Spinal cord (tissue), 10 donors: ENCODE data around the gene FBXL14. TPM values are rescaled to one million over a fixed set of nuclear protein-coding genes. Genes with fewer than 3 reads are reported as not detected.

ENCODE experiments used
- DNase-seq, 6 donors: peaks; one replicate each; pipeline versions ENCODE4 v3.0.0 to v3.0.0-alpha.2; 2013 to 2015; ENCODE audit warnings: low spot score in 6 of 6, low read depth in 4 of 6
- H3K27ac ChIP-seq: one replicate; pipeline ENCODE4 v1.5.1; 2013; ENCODE audit warnings: low read depth, low read length, control low read depth
- H3K27me3 ChIP-seq: one replicate; pipeline ENCODE4 v1.6.1; 2013; ENCODE audit warnings: low read length; ENCODE audit not compliant: control insufficient read depth, insufficient read depth
- H3K36me3 ChIP-seq: one replicate; pipeline ENCODE4 v1.6.1; 2013; ENCODE audit warnings: low read length; ENCODE audit not compliant: control insufficient read depth, insufficient read depth
- H3K4me1 ChIP-seq: one replicate; pipeline ENCODE4 v1.6.1; 2013; ENCODE audit warnings: low read length; ENCODE audit not compliant: control insufficient read depth, insufficient read depth
- H3K4me3 ChIP-seq: one replicate; pipeline ENCODE4 v1.5.1; 2013; ENCODE audit warnings: low read depth, low read length, control low read depth
- H3K9me3 ChIP-seq: one replicate; pipeline ENCODE4 v1.6.1; 2013; ENCODE audit warnings: low read length; ENCODE audit not compliant: control insufficient read depth, insufficient read depth
- WGBS: methylation state at CpG from one replicate; pipeline ENCODE4 v1.1.5; 2013; ENCODE audit warnings: missing lambda C conversion rate; ENCODE audit not compliant: insufficient coverage; 5-methylcytosine and 5-hydroxymethylcytosine counted together
- long read RNA-seq, 4 donors: transcript quantifications; one replicate each; lab custom pipeline, GENCODE V29; 2026
- polyA plus RNA-seq, 2 donors: library from polyadenylated mRNA; unstranded; fragments of 120-200 nt; gene quantifications; one replicate each; pipeline ENCODE4 v1.2.1, GENCODE V29; 2013; ENCODE audit not compliant: insufficient read length in 2 of 2
- total RNA-seq, 2 donors: library from RNA; depleted of rRNA in 1 of 2; stranded (reverse); fragments of 120-200 nt in 1 of 2; fragments of >200 nt in 1 of 2; gene quantifications; one replicate each; pipeline versions ENCODE4 v1.2.3 to v1.2.4, GENCODE V29; 2013 to 2014
- donor health status: healthy.

FBXL14 gene
- 10 to 100 TPM; 11.0 to 15.0 TPM for total RNA-seq
- polyA plus RNA-seq, result 10 to 100 TPM; 16.6 to 17.1 TPM
- long read RNA-seq, donor 1, partial matches to known transcripts, result 0 of 1 reads
- long read RNA-seq, donor 1, other reads (novel, unspliced or antisense), result 0 of 1 reads
- long read RNA-seq, donor 2, result 0 reads
- long read RNA-seq, donor 3, result 0 reads
- long read RNA-seq, donor 4, result 0 reads

DNA sequence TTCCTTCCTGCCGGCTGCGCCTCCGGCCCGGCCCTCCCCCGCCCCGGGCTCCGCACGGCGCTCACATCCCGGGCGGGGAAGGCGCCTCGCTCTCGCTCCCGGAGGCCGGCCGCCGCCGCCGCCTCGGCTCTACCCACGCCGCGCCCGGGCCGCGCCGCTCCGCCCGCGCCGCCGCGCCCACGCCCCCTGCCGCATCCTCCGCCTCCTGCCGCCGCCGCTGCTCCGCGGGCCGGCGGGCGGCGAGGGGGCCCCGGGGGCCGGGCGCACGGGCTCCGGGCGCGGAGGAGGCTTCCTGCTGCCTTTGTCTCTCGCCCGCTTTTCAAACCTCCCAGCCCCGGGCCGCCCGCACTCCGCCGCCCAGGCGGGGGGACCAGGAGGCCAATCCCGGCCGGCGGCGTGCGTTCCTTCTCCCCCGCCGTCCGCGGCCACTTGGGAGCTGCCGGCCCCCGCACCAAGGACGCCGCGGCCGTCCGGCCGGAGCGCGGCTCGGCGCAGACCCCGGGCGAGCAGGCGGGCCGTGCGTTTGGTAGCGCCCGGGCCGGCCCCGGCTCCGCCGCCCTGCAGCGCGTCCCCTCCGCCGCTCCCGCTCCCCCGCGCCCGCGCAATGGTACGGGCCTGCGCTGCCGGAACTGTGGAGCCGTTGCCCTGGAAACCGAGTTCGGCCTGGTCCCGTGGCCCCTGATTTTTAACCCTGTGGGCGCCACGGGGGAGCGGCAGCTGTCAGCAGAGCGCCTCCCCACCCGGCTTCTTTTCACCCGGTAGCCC lies at the start of gene FBXL14:
TSS of gene FBXL14 (minus strand) at position 321 of the 765 bp plus-strand sequence. CDS start 515 bp downstream, outside the sequence.
- Histone ChIP-seq H3K4me3 (peak within 1 kb of the TSS; percentile 86), H3K36me3 (peaks cover 13% of the 10 kb centered on the region), H3K9me3 (no peaks in the 10 kb centered on the region), H3K4me1 (peaks cover 30% of the 10 kb centered on the region), H3K27me3 (no peaks in the 10 kb centered on the region), H3K27ac (peak within 1 kb of the TSS; percentile 96)
- under 1% methylated on average over 115 of the region's 115 CpGs for WGBS
- DNase-seq, result peak; percentile 72 to 98 (median 88)

GRCh38 chr12:1643905-1644533 lies 49.6 kb upstream of the FBXL14 start:
- 14% methylated on average over 2 of the region's 7 CpGs for WGBS
- peak overlapping the region; percentile 47 for H3K27ac ChIP-seq
- peaks cover 28% of the 10 kb centered on the region for H3K36me3 ChIP-seq
- peak in 2 of 6 donors; percentile 75 to 85 for DNase-seq
- H3K27me3 ChIP-seq, result peaks cover 21% of the 10 kb centered on the region
- H3K4me1 ChIP-seq, result peaks cover 43% of the 10 kb centered on the region
- H3K4me3 ChIP-seq, result no peak overlapping the region
- no peaks in the 10 kb centered on the region for H3K9me3 ChIP-seq

DNA sequence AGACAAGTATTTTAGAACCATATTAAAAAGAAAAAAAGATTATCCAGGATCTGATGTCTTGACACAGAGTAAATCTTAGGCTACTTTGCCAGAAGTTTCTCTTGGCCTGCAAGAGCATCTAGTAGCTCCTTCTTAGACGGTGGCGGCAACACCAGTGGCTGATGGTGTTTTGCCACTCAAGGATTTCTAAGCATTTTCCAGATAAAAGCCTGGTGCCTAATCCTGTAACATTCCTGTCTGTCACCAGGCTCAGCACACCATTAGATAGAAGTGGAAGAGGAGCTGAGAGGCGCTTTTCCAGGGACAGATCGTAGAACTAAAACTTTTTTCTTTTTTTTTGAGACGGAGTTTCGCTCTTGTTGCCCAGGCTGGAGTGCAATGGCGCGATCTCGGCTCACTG lies 48.7 kb upstream of the FBXL14 start:
- Histone ChIP-seq H3K36me3 (peaks cover 28% of the 10 kb centered on the region), H3K27me3 (peaks cover 16% of the 10 kb centered on the region), H3K27ac (no peak overlapping the region), H3K4me1 (peaks cover 43% of the 10 kb centered on the region), H3K4me3 (no peak overlapping the region), H3K9me3 (no peaks in the 10 kb centered on the region)
- WGBS, result 87% methylated on average over 7 of the region's 9 CpGs
- no peak for DNase-seq

- H3K36me3 ChIP-seq, result peaks cover 26% of the 10 kb centered on the region
- H3K9me3 ChIP-seq, result no peaks in the 10 kb centered on the region
- no peak for DNase-seq
- peaks cover 15% of the 10 kb centered on the region for H3K27me3 ChIP-seq
- H3K4me1 ChIP-seq, result peaks cover 43% of the 10 kb centered on the region
- H3K4me3 ChIP-seq, result no peak overlapping the region
- WGBS, result 56% methylated on average over 6 of the region's 7 CpGs
- H3K27ac ChIP-seq, result no peak overlapping the region
Observed at GRCh38 chr12:1642513-1642912, 48.1 kb upstream of the FBXL14 start.

DNA sequence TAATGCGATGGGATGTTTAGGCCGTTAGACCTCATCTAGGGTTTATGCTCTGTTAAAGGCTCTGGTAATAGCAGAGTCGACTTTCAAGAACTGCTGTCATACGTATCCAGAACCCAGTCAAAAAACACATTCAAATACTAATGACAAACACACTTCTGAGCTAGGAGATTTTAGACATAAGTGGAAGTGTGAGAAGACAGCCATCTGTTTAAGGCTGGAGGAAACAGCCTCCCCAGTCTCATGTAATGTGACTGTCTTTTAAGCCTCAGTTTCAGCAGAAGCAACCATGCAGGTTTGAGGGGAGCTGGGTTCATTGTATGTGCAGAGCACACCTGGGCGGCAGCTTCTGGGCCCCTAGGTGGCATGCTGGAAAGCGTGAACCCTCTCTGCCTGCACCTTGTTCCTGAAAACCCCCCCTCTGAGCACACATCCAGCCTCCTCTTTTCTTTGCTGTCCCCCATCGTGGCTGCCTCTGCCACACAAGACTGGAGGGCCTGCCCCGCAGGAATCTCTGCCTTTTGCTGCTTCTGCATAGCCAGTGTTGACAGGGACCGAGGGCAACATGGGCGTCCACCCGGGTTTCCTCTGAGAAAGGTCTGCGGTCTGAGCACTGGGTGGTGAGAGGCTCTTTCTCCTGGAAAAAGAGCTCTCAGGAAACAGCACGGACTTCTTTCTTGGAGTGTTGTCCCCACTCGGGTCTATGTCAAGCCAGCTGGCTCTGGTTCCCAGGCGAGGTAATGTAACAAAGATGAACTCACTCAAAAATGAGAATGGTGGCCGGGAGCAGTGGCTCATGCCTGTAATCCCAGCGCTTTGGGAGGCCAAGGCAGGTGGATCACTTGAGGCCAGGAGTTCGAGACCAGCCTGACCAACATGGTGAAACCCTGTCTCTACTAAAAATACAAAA lies 46.2 kb upstream of the FBXL14 start:
- peak in 1 of 6 donors; percentile 68 for DNase-seq
- Histone ChIP-seq H3K4me1 (peaks cover 37% of the 10 kb centered on the region), H3K27ac (no peak overlapping the region), H3K4me3 (no peak overlapping the region), H3K27me3 (peaks cover 7% of the 10 kb centered on the region), H3K9me3 (no peaks in the 10 kb centered on the region), H3K36me3 (peaks cover 13% of the 10 kb centered on the region)
- WGBS, result 75% methylated on average over 12 of the region's 18 CpGs

DNA sequence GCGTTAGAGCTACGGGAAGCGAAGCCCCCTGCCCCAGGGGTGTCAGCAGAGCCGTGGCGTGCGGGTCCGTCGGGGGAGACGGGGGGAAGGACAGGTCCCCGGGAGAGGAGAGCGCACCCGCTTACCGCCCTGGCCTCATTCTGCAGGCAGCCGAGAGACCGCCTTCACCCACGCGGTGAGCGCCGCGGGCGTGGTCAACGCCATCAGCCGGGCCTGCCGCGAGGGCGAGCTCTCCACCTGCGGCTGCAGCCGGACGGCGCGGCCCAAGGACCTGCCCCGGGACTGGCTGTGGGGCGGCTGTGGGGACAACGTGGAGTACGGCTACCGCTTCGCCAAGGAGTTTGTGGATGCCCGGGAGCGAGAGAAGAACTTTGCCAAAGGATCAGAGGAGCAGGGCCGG lies 45.2 kb upstream of the FBXL14 start:
- no peak overlapping the region for H3K27ac ChIP-seq
- no peak overlapping the region for H3K4me3 ChIP-seq
- no peaks in the 10 kb centered on the region for H3K9me3 ChIP-seq
- 85% methylated on average over 40 of the region's 40 CpGs for WGBS
- H3K4me1 ChIP-seq, result peaks cover 32% of the 10 kb centered on the region
- no peak for DNase-seq
- peaks cover 12% of the 10 kb centered on the region for H3K36me3 ChIP-seq
- peaks cover 7% of the 10 kb centered on the region for H3K27me3 ChIP-seq

- no CpG with 5 or more reads among the region's 5 CpGs for WGBS
- peaks cover 12% of the 10 kb centered on the region for H3K36me3 ChIP-seq
- no peak for DNase-seq
- peaks cover 10% of the 10 kb centered on the region for H3K27me3 ChIP-seq
- peaks cover 19% of the 10 kb centered on the region for H3K4me1 ChIP-seq
- H3K9me3 ChIP-seq, result no peaks in the 10 kb centered on the region
- no peak overlapping the region for H3K4me3 ChIP-seq
- H3K27ac ChIP-seq, result no peak overlapping the region
Observed at GRCh38 chr12:1638203-1638602, 43.8 kb upstream of the FBXL14 start.

DNA sequence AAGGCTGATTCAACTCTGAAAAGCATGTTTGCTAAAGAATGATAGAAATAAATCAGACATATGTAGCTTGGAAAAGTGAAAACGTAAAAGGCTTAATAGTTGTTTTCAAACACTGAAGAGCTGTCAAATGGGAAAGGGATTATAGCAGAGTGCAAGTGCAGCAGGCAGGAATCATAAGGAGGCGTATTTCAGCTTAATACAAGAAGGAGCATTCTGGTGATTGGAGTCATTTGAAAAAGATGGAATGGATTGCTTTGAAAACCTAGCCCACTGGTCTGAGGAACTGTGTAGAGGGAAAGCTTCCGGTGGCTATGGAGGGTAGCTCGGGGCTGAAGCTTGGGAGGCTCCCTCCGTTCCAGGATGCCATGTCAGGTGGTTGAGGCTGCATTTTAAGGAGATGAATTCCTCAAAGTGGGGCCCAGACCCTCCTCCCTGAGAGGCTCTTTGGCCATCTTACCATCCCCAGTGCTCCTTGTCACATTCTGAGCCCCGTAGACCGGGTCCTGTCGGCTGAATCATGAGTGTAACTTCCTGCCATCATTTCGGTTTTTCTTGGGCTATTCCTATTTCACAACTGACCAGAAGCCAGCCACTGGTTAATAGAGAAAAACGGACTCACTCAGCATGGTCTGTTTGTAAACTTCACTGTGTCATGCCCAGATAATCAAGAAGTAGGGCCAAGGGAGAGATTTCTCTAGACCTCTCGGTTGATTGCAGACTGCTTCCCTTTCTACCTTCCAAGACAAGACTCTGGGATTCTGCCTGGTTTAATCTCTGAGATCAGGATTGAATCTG lies 41.1 kb upstream of the FBXL14 start:
- Histone ChIP-seq H3K4me1 (peaks cover 22% of the 10 kb centered on the region), H3K4me3 (no peak overlapping the region), H3K27ac (no peak overlapping the region), H3K27me3 (peaks cover 18% of the 10 kb centered on the region), H3K9me3 (no peaks in the 10 kb centered on the region), H3K36me3 (peaks cover 16% of the 10 kb centered on the region)
- peak in 1 of 6 donors; percentile 65 for DNase-seq
- 69% methylated on average over 3 of the region's 11 CpGs for WGBS
